ENCODE data around the gene PRSS48.

GRCh38 chr4:151329217-151330007 is 52.5 kb downstream of the PRSS48 start:
- no peak for TF ChIP-seq CEBPB (IDR thresholded peaks at IDR 0.05; ENCODE audit: low read depth)
- TF ChIP-seq EZH2 (IDR thresholded peaks at IDR 0.05), result no peak
- no peak for TF ChIP-seq CTCF (IDR thresholded peaks at IDR 0.05 in 2 of 3, conservative IDR thresholded peaks at IDR 0.05 in 1 of 3; ENCODE audit: borderline replicate concordance in 1 of 3, insufficient read depth in 1 of 3, low read depth in 2 of 3, low read length in 2 of 3)
- TF ChIP-seq YY1 (IDR thresholded peaks at IDR 0.05; ENCODE audit: extremely low read depth, insufficient replicate concordance, low read depth, low read length), result no peak
- no peak for TF ChIP-seq POLR2A (IDR thresholded peaks at IDR 0.05; ENCODE audit: borderline replicate concordance, extremely low read depth, insufficient read depth, insufficient read length)
- TF ChIP-seq, protein P1, sequence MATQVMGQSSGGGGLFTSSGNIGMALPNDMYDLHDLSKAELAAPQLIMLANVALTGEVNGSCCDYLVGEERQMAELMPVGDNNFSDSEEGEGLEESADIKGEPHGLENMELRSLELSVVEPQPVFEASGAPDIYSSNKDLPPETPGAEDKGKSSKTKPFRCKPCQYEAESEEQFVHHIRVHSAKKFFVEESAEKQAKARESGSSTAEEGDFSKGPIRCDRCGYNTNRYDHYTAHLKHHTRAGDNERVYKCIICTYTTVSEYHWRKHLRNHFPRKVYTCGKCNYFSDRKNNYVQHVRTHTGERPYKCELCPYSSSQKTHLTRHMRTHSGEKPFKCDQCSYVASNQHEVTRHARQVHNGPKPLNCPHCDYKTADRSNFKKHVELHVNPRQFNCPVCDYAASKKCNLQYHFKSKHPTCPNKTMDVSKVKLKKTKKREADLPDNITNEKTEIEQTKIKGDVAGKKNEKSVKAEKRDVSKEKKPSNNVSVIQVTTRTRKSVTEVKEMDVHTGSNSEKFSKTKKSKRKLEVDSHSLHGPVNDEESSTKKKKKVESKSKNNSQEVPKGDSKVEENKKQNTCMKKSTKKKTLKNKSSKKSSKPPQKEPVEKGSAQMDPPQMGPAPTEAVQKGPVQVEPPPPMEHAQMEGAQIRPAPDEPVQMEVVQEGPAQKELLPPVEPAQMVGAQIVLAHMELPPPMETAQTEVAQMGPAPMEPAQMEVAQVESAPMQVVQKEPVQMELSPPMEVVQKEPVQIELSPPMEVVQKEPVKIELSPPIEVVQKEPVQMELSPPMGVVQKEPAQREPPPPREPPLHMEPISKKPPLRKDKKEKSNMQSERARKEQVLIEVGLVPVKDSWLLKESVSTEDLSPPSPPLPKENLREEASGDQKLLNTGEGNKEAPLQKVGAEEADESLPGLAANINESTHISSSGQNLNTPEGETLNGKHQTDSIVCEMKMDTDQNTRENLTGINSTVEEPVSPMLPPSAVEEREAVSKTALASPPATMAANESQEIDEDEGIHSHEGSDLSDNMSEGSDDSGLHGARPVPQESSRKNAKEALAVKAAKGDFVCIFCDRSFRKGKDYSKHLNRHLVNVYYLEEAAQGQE (IDR thresholded peaks at IDR 0.05; ENCODE audit: low read depth), result no peak
- no peak for TF ChIP-seq POLR2AphosphoS5 (IDR thresholded peaks at IDR 0.05; ENCODE audit: low read depth, low read length)
- TF ChIP-seq, protein P2, sequence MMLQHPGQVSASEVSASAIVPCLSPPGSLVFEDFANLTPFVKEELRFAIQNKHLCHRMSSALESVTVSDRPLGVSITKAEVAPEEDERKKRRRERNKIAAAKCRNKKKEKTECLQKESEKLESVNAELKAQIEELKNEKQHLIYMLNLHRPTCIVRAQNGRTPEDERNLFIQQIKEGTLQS (IDR thresholded peaks at IDR 0.05), result no peak
- TF ChIP-seq EZH2phosphoT487 (IDR thresholded peaks at IDR 0.05; ENCODE audit: borderline replicate concordance), result no peak
